HG03280 (cell line): Measurements from ENCODE around the gene TMPRSS4.

Source experiments
- ATAC-seq: cut with Tn5 transposase; IDR thresholded peaks from one replicate; pipeline ENCODE4 v1.9.1; 2021; ENCODE audit warnings: mild to moderate bottlenecking, moderate library complexity; ENCODE audit not compliant: unreplicated experiment

The TMPRSS4 gene

DNA sequence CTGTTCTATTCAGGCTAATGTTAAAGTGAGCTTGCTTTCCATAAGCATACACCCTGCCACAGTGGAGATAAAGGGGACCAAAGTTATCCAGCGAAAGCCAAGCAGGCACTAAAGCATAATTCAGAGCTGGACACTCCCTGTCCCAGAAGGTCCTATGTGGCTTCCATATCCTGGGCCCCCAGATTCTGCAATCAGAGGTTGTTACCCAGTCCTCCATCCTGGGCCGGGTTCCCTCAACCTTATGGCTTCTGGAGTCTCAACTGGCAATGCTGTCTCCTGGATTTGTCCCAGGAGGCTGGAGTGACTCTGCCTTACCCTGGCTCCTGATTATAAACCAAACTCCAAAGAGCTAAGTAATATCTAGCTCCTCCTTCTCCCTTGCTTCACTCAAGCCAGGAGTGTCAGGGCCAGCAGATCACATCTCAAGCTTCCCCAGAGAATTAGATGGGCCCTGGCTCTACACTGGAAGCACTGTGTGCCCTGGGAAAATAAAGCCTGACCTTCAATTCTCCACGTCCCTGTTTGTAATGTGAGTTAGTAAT is 23.9 kb downstream of the TMPRSS4 start:
- no peak for ATAC-seq

DNA sequence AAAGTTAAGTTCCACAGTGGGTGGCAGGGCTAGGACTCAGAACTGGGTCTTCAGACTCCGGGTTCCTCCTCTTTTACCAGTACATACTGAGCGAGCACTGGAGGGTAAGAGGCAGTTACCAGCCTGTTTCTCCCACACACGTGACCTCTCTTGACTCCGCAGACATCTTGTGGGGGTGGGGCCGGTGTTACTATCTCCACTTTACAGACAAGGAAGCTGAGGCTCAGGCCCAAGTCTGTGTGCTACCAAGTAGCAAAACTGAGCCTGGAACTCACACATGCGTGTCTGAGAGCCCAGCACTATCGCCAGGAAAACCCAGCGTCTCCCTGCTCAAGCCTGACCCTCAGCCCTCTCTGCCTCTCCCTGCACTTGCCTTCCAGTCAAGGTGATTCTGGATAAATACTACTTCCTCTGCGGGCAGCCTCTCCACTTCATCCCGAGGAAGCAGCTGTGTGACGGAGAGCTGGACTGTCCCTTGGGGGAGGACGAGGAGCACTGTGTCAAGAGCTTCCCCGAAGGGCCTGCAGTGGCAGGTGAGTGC is 25.9 kb downstream of the TMPRSS4 start:
- ATAC-seq, result no peak

DNA sequence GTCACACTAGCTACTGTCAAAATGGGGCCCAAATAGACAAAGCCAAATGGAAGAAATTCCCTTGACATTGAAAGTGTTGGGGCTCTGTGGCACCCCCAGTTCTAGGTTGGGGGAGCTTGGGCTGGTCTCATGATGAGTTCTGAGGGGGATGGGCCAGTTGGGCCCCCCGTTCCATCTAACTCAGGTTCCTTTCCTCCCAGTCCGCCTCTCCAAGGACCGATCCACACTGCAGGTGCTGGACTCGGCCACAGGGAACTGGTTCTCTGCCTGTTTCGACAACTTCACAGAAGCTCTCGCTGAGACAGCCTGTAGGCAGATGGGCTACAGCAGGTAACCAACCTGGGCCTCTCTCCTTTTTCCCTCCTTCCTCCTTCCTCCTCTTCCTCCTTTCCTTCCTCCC is 27.6 kb downstream of the TMPRSS4 start:
- no peak for ATAC-seq

DNA sequence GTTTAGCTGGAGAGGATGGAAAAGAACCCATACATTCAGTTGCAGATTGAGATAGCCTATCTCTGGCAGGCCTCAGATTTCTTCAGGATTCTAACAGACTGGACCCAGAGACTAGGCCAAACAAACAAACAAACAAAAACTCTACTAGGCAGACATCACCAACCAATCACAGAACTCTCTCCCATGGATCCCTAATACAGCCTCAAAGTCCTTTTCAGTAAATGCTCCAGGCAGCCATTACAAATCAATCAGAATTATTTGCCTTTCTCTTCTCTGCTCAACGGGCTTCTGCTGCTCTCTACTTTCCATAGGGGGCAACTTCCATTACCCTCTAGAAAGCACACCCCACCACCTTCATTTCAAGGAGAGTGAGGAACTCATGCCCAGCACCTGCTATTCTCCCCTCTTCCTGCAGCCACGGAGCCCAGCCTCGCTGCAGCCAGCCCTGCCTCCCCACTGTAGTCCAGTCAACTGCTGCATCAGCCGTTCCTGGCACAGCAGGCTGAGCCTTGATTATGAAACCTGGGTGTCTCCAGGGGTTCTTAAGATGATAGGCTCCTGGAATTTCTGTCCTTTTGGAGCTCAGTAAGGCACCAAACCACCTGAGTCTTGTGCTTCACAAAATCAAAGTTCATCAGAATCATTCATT is 28.9 kb downstream of the TMPRSS4 start:
- ATAC-seq, result no peak

DNA sequence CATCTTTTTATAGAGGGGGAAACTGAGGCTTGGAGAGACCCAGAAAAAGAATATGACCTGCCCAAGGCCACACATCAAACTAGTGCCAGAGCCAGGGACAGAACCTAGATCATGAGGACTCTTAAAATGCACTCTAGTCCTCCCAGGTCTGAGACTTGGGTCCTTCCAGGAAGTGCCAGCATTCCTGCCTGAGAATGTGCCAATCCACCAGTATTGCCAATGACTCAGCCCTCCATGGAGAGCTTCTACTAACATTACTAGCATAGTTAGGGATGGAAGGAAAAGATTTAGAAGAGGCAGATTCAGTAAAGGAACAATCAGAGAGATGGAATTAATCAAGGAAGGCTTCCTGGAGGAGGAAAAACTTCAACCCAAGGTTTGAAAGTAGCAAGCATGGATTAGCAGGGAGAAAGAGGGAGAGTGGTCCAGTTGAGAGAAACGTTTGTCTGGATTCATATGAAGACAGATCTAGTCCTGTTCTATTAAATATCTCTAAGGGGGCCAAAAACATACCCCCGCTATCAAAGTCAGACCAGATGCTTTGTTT is 30.0 kb downstream of the TMPRSS4 start:
- ATAC-seq, result no peak

DNA sequence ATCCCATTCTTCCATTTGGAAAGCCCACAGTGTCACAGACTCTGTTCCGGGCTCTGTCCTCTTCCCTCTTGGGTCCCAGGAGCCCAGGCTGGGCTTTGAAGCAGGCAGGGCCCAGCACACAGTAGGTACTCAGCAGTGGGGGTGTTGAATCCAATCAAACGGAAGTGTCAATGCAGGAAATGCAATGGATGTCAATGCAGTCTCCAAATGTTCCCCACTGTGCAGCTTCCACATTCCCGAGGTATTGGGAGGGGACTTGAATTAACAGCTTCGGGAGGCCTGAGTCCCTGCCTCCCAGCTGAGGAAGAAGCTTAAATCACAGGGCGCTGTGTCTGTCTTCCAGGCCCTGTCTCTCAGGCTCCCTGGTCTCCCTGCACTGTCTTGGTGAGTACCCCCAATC is 31.6 kb downstream of the TMPRSS4 start:
- no peak for ATAC-seq

DNA sequence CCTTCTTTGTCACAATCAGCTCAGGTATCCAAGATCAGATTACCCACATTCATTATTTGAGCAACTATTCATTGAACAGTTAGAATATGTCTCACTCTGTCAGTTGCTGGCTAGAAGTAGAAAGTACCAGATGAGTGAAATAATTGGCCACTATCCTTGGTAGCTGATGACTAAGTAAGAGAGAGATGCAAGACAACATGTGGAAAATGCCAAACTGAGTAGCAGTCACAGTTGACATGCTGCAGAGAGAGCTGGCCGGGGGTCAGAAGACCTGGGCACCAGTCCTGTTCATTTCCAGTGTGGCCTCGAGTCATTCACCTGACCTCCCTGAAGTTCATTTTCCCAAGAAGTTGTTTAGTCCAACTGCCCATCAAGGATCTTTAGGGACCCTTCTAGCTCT is 32.4 kb downstream of the TMPRSS4 start:
- no peak for ATAC-seq

DNA sequence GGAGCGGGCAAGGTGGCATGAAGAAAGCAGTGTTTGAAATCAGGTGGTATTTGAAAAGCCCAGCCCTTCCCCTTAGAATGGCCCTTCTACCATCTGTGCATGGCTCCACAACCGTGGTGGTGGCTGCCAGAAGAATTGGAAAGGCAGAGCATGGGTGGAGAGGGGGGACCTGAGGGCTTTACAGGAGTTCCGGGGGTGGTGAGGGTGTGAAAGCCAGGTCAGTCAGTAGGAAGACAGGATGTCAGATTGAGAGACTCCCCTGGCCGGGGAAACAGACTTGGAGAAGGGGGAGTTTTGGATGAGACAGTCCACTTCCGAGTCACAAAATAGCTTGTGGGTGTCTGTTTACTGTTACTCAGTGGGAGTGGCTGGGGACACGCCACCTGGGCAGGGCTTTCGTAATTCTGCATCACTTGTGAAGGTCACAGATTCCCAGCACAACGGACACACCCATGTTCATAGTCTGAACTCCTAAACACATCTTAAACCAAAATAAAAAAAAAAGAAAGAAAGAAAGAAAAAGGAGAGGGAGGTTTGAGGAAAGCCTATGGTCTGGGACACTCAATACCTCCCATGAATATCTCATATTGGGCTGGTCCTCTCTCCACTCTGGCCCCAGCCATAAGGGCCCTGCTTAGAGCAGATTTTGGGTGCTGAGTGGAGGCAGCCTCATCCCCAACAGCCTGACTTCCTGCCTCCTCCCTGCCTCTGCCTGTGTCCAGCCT is 34.3 kb downstream of the TMPRSS4 start:
- no peak for ATAC-seq

DNA sequence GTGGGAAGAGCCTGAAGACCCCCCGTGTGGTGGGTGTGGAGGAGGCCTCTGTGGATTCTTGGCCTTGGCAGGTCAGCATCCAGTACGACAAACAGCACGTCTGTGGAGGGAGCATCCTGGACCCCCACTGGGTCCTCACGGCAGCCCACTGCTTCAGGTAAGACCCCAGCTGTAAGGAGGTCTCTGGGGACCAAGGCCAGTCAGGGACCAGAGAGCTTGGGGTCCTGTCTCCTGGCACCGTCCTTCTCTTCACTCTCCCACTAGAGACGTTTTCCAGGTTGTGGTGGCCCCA is 34.8 kb downstream of the TMPRSS4 start:
- ATAC-seq, result no peak

DNA sequence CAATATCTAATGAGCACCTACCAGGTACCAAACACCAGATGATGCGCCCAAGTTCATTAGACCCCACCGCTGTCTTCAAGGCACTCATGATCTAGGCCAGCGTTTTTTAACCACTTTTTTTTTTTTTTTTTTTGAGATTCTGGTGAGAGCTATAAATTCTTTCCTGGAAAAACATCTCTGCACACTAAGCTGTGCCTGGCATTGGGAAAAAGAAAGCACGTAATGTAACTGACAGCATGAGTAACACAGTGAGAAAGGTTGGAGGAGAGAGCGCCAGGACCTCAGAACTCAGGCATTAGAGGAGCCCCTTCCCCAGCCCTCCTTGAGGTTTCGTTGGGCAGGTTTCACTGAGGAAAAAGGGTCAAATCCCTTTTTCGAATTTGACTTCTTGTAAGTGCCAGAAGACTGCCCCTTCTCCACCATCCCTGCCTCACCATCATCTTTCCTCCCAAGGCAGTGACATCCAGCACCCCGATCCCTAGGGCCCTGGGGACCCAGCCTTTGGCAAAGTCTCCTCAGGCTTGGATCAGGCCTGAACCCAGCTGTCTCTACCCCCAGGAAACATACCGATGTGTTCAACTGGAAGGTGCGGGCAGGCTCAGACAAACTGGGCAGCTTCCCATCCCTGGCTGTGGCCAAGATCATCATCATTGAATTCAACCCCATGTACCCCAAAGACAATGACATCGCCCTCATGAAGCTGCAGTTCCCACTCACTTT is 36.0 kb downstream of the TMPRSS4 start:
- ATAC-seq, result no peak

DNA sequence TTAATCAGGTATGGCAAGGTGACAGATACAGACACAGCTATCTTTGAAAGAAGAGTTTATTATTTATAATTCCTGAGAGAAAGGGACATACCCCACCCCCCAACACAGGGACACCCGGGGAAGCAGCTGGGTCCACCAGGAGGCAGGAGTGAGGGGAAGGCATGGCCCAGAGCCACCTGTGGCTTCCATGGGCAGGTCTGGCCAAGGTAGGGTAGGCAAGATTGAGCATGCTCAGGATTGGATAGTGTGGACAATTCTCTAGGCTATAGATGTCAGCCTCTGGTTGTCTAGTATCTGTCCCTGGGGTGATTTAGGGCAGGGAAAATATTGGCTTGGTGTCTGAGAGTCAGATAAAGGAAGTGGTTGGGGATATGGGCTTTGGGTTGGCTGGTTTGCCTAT is 37.4 kb downstream of the TMPRSS4 start:
- ATAC-seq, result no peak

DNA sequence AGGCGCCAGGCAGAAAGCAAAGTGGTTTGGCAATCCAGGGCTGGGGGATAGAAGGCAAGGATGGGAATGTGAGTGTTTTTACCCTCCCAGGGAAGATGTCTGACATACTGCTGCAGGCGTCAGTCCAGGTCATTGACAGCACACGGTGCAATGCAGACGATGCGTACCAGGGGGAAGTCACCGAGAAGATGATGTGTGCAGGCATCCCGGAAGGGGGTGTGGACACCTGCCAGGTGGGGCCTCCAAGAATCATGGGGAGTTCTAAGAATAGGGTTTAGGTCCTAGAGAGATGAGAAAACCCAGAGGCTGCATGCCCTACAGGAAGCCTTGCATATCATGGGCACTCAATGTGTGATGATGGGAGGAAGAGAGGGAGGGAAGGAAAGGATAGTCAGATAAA is 38.2 kb downstream of the TMPRSS4 start:
- ATAC-seq, result no peak

DNA sequence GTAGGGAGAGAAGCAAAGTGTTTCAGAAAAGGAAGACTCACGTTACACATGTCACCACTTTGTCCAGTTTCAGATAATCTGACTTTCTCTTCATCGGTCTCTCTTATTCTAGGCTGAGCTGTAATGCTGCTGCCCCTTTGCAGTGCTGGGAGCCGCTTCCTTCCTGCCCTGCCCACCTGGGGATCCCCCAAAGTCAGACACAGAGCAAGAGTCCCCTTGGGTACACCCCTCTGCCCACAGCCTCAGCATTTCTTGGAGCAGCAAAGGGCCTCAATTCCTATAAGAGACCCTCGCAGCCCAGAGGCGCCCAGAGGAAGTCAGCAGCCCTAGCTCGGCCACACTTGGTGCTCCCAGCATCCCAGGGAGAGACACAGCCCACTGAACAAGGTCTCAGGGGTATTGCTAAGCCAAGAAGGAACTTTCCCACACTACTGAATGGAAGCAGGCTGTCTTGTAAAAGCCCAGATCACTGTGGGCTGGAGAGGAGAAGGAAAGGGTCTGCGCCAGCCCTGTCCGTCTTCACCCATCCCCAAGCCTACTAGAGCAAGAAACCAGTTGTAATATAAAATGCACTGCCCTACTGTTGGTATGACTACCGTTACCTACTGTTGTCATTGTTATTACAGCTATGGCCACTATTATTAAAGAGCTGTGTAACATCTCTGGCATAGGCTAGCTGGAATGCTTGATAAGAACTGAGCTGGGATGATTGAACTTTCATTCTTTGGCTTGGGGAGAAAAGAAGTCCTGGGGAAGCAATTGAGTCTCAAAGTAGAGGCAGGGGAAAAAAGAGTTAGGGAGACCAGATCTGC is 41.1 kb downstream of the TMPRSS4 start:
- ATAC-seq, result no peak

DNA sequence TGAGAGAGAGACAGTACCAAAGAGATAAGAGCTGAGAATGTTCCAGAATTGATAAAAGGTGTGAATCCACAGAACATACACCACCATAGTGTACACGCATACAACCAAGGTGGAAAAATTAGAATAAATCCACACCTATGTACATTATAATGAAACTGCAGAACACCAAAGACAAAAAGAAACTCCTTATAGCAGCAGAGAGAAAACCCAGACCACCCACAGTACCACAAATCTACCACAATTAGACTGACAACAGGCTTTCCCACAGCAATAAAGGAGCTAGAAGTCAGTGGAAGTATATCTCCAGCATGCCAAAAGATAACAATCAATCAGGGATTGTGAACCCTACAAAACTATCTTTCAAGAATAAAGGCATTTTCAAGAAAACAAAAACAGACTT is 43.9 kb downstream of the TMPRSS4 start:
- ATAC-seq, result no peak

DNA sequence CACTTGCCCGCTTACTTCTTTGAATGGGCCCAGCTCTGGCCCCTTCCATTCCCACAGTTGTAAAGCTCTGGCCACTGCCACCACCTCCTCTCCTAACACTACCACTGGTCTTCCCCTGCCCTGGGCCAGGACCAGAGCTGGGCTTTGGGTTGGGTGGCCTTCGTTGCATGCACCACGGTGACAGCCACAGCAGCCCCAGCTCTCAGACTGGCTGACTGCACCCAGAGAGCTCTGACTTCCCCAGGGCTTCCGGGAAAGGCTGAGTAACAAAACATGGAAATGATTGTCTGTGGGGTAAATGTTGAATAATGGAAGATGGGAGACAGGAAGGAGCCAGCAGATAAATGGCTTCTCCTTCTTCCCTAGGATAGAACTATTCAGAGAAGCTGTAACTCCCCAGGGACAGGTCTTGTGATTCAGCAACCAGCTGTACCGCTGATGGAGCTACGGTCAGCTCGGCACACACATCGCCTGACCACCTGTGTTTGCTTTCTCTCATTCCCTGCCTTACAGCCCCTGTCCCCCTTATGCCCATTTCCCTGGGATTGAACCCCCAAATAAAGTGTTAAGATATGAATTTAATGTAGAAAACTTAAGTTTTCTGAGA is 48.2 kb downstream of the TMPRSS4 start:
- ATAC-seq, result no peak

DNA sequence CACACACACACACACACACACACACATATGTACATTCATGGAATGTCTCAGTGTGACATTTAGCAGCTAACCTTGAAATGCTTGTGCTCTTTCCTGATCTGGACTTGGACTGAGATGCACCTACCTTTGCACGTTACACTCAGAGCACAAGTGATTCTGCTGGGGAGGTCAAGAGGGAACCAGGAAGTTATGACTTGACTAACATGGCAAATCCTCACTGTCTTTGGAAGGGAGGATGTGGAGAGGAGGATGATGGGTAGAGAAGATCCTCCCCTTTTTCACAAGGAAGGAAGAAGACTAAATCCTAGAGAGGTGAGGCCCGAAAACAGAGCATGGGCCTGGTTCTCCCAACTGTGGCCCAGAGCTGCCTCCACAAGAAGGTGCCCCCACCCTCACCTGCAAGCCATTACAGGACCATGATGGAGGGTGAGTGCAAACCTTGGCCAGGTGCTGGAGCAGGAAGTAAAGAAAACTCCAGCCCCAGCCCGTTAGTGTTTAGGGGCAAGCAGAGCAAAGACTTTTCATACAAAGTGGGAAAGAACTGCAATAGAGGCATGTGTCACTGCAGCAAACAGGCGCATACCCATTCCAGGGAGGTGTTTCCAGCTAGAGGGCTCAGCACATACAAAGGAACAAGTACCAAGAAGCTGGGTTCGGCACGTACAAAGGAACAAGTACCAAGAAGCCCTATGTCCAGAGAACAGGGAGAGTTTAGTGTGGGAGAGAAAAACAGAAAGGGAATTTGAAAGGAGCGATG is 49.4 kb downstream of the TMPRSS4 start:
- ATAC-seq, result no peak

DNA sequence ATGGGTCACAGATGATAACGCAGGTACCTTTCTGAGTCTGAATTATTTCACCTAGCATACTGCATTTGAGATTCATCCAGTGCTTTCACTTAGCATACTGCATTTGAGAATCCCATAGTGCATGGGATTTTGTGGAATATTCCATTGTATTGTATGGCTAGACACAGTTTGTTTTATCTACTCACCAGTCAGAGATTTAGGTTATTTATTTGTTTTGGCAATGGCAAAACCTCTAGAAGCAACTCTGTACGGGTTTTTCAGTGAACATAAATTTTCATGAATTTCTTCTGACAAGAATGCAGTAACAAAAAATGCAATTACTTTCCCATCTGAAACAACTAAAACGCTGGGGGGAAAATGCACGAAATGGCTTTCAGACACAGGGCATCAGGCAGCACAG is 51.4 kb downstream of the TMPRSS4 start:
- no peak for ATAC-seq

DNA sequence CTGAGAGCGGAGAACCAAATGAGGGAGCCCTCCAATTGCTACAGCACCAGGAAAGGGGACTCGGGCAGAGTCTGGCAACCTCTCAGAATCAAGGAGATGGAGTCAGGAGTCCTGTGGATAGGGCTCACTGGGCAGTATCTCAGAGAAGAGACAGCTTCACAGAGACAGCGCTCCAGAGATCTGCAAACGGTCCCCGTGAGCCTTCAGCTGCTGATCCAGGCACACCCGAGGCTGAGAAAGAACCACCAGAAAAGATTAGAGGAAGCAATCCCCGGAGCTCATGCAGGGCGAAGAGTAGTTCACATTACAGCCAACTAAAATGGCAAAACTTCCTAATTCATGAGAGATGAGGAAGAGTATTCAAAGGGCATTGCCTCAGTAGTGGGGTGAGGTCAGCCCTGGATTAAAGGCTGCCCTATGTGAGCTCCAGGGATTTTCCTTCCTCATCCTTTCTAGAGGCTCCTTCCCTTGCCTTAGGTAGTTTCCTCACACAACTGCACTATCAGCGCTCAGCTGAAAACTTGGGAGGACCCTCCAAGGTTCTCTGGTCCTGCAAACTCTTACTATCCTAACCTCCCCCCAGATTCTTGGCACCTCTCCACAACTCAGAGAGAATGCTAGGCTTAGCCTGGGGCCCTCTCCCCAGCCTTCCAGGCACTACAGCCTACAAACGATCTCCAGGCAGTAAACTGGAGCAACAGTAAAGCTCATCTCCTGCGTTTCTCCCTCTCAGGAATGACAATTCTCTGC is 52.0 kb downstream of the TMPRSS4 start:
- no peak for ATAC-seq
